Central memory CD8-positive, alpha-beta T cell (primary cell): Measurements from ENCODE around the gene NTRK3.

Source experiments
- ATAC-seq: fragments of 150-1000 bp; cut with Tn5 transposase; replicated peaks from 2 replicates; pipeline ENCODE4 v1.10.0; 2022; ENCODE audit warnings: mild to moderate bottlenecking, moderate FRiP score, moderate number of reproducible peaks; ENCODE audit not compliant: poor library complexity, severe bottlenecking; ENCODE audit errors: extremely low read depth
- DNase-seq, 2 donors: peaks; one replicate each; pipeline ENCODE4 v3.0.0; 2021; ENCODE audit warnings: low spot score in 2 of 2
- H3K27ac Mint-ChIP-seq: one replicate; pipeline ENCODE4 v1.8.0; 2022; ENCODE audit warnings: low read depth, mild to moderate bottlenecking, moderate library complexity, mixed read lengths
- H3K27me3 Mint-ChIP-seq: one replicate; pipeline ENCODE4 v1.8.0; 2022; ENCODE audit warnings: mixed read lengths
- H3K36me3 Mint-ChIP-seq: one replicate; pipeline ENCODE4 v1.8.0; 2022; ENCODE audit warnings: mild to moderate bottlenecking, moderate library complexity, mixed read lengths; ENCODE audit not compliant: insufficient read depth
- H3K4me1 Mint-ChIP-seq: one replicate; pipeline ENCODE4 v1.8.0; 2022; ENCODE audit warnings: mixed read lengths
- H3K4me3 Mint-ChIP-seq: one replicate; pipeline ENCODE4 v1.8.0; 2022; ENCODE audit warnings: mild to moderate bottlenecking, moderate library complexity, mixed read lengths
- H3K9me3 Mint-ChIP-seq: one replicate; pipeline ENCODE4 v1.8.0; 2022; ENCODE audit warnings: mixed read lengths

The NTRK3 gene

DNA sequence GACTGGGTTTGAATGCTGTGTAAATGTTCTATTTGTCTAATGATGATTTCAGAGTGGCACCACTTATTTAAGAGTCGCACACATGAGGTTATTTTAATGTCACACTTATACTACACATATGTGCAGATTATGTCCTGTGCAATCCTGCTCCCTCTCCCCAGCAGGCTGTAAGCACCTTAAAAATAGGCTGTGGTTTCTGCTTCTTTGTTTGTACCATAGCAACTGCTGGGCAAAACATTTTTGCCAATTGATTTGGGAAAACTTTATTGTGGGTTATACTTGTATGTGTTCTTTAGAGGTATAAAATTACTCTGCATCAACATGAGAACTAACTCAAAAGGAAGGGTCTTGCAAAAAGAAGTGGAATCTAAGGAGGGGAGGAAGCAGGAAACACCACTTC is 318.5 kb downstream of the NTRK3 start:
- no peaks in the 10 kb centered on the region for H3K4me1 Mint-ChIP-seq
- no peaks in the 10 kb centered on the region for H3K9me3 Mint-ChIP-seq
- H3K27ac Mint-ChIP-seq = no peak overlapping the region
- ATAC-seq (no peak), DNase-seq (no peak)
- H3K36me3 Mint-ChIP-seq = peaks cover 2% of the 10 kb centered on the region
- H3K27me3 Mint-ChIP-seq = peaks cover 9% of the 10 kb centered on the region
- H3K4me3 Mint-ChIP-seq = no peak overlapping the region

DNA sequence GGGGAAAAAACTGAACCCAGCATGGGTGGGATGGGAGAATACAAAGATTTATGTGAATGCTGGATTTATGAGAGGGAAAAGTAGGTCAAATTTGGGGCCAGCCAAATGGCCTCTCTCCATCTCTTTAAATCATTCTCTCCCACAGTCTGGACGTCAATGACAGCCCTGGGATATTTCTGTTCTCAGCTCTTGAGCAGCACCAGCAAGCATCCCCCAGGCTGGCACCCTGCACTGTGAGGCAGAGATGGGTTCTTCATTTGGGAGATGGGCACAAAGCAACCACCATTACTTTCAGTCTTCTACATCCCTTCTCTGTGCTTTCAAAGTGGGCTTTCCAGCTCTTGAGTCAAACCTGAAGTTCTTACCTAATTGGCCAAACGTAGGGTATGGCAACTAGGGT is 321.0 kb downstream of the NTRK3 start:
- no peak overlapping the region for H3K27ac Mint-ChIP-seq
- H3K4me3 Mint-ChIP-seq = no peak overlapping the region
- no peak for ATAC-seq
- no peaks in the 10 kb centered on the region for H3K27me3 Mint-ChIP-seq
- no peaks in the 10 kb centered on the region for H3K9me3 Mint-ChIP-seq
- DNase-seq = no peak
- H3K36me3 Mint-ChIP-seq = peaks cover 2% of the 10 kb centered on the region
- H3K4me1 Mint-ChIP-seq = no peaks in the 10 kb centered on the region

DNA sequence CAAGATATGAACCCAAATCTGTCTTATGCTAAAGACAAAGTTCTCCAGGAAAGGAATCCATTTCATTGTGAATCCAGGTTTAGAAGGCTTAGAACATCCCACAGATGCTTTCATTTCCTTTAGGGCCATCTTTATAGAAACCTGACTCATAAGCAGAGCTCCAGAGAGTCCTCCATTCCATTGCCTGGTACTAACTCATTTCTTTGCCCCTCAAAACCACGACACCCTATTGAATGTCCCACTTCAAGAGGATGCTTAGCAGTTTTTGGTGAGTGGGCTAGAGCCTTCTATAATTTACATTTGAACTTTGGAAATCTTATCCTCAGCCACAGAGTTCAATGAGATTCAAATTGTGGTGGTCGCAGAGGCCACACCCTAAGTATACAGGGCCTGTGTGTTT is 325.0 kb downstream of the NTRK3 start:
- Mint-ChIP-seq H3K4me1 (no peaks in the 10 kb centered on the region), H3K36me3 (no peaks in the 10 kb centered on the region), H3K9me3 (no peaks in the 10 kb centered on the region), H3K27me3 (no peaks in the 10 kb centered on the region), H3K27ac (no peak overlapping the region), H3K4me3 (no peak overlapping the region)
- DNase-seq = no peak
- ATAC-seq = no peak

DNA sequence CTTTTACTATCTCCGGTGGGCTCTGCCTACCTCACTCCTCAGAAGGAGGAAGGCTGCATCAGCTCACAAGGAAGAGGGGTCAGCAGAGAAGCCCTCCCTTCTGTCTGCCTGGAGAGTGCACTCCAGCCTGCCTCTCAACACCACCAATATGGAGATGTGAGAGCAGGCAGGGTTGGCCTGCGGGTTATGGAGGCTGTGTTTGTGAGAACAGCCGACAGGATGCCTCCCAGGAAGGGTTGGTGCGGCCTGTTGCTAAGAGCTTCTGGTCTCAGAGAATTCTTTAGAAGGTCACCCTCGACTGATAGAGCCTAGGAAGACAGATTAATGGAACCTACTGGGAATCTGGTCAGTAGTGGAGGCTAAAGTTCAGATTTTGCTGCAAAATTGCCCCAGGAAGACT is 326.1 kb downstream of the NTRK3 start:
- H3K27ac Mint-ChIP-seq = no peak overlapping the region
- ATAC-seq (no peak), DNase-seq (no peak)
- H3K27me3 Mint-ChIP-seq = no peaks in the 10 kb centered on the region
- H3K9me3 Mint-ChIP-seq = no peaks in the 10 kb centered on the region
- H3K36me3 Mint-ChIP-seq = no peaks in the 10 kb centered on the region
- H3K4me3 Mint-ChIP-seq = no peak overlapping the region
- no peaks in the 10 kb centered on the region for H3K4me1 Mint-ChIP-seq

DNA sequence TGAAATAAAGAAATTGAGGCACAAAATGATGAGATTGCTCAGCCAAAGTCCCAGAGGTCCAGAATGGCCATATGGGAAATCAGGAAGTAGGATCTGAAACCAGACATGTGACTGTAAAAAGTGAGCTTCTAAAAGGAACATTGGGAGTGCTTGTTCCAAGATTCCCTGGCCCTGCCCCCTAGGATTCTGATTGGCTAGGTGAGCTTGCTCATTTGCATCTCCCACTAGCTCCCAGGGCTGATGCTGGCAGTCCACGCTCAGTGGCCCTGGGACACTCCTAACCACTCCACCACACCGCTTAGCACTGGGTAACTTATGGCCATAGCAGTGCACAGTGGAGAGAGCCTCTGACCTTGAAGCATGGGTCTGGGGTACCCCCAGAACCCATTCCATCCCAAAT is 326.7 kb downstream of the NTRK3 start:
- Mint-ChIP-seq H3K27ac (no peak overlapping the region), H3K27me3 (no peaks in the 10 kb centered on the region), H3K36me3 (no peaks in the 10 kb centered on the region), H3K4me3 (no peak overlapping the region), H3K4me1 (no peaks in the 10 kb centered on the region), H3K9me3 (no peaks in the 10 kb centered on the region)
- DNase-seq (no peak), ATAC-seq (no peak)

DNA sequence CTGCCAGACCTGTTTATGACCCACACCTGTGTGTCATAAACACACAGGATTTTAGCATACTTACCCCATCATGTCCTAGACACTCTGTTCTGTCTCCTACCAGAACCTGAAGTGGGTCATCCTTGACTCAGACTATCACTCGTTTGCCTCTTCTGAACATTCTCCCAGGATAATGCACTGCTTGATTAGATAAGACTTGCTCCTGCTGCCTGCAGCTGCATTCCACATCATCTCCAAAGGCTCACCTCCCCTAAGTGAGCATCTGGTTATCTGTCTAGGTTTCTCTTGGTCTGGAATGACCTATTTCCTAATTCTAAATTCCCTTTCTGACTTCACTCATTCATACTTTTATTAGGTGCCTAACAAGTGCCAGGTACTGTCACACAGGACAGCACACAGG is 332.1 kb downstream of the NTRK3 start:
- Mint-ChIP-seq H3K36me3 (no peaks in the 10 kb centered on the region), H3K9me3 (peaks cover 5% of the 10 kb centered on the region), H3K27me3 (no peaks in the 10 kb centered on the region), H3K4me1 (no peaks in the 10 kb centered on the region), H3K4me3 (no peak overlapping the region), H3K27ac (no peak overlapping the region)
- DNase-seq = no peak
- no peak for ATAC-seq

DNA sequence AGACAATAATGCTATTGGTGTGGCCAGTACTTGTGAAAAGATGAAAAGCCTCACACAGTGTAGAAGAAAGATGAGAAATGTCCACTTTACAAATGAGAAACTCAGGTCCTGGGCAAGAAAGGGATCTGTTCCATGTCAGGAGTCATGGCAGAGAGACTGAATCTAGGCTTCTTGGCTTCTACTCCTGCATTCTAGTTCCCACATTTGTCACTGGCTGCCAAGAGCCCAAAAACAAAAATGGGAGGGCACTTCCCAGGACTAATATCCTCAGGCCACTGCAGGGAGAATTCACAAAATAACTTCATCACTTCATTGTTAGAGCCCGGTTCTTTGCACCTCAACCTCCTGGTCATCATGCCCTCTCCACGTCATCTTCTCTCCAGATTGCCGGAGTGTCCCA is 337.5 kb downstream of the NTRK3 start:
- no peak overlapping the region for H3K4me3 Mint-ChIP-seq
- DNase-seq (no peak), ATAC-seq (no peak)
- no peaks in the 10 kb centered on the region for H3K36me3 Mint-ChIP-seq
- H3K9me3 Mint-ChIP-seq = peaks cover 11% of the 10 kb centered on the region
- H3K4me1 Mint-ChIP-seq = no peaks in the 10 kb centered on the region
- H3K27ac Mint-ChIP-seq = no peak overlapping the region
- H3K27me3 Mint-ChIP-seq = no peaks in the 10 kb centered on the region

DNA sequence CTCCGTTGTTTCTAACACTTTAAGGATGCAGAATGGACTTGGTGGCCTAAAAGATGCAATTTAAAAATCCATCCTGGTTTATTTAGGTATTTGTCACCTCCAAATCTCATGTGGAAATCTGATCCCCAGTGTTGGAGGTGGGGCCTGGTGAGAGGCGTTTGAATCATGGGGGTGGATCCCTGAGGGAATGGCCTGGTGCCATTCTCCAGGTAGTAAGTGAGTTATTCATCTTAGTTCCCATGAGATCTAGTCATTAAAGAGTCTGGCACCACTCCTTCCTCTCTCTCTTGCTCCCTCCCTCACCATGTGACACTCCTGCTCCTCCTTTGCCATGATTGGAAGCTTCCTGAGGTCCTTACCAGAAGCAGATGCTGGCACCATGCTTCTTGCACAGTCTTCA is 339.1 kb downstream of the NTRK3 start:
- no peaks in the 10 kb centered on the region for H3K4me1 Mint-ChIP-seq
- no peaks in the 10 kb centered on the region for H3K36me3 Mint-ChIP-seq
- H3K9me3 Mint-ChIP-seq = peaks cover 11% of the 10 kb centered on the region
- no peak overlapping the region for H3K27ac Mint-ChIP-seq
- H3K4me3 Mint-ChIP-seq = no peak overlapping the region
- no peaks in the 10 kb centered on the region for H3K27me3 Mint-ChIP-seq
- DNase-seq (no peak), ATAC-seq (no peak)

DNA sequence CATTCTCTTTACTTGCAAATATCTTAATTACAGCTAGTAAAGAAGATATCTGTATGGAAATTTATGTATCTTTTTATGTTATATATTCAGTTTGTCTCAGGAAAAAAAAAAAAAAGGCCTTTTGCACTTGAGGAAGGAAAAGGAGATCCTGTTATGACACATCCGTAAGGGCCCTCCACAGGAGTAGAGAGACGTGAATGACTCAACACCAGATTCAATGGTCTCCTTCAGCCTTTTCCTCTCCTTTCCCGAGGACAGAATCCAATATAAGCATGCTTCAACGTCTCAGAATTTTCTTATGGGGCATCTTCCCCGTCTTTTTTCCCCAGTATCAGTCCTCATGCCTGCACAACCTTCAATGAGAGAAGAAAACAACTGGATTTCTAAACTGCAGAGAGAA is 340.3 kb downstream of the NTRK3 start:
- DNase-seq = no peak
- no peak for ATAC-seq
- peaks cover 10% of the 10 kb centered on the region for H3K9me3 Mint-ChIP-seq

DNA sequence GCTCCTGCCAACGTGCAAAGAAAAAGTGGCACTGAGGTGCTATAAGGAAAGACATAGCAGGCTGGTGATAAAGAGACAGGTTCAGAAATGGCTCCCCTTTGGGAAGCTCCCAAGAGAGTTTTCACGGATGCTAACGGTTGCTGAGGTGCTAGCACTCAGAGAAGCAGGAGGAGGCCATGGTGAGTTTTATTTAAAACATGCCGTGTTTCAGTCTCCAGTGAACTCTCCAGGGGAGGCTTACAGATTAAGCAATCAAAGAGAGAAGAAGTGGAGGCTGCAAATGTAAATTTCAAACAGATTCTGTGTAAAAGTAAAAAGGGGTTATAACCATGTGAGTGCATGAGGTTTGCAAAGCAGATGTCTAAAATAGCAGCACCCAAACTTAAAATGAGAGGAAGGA is 346.2 kb downstream of the NTRK3 start:
- Mint-ChIP-seq H3K9me3 (peaks cover 9% of the 10 kb centered on the region), H3K27me3 (no peaks in the 10 kb centered on the region), H3K36me3 (peaks cover 3% of the 10 kb centered on the region), H3K27ac (no peak overlapping the region), H3K4me3 (no peak overlapping the region), H3K4me1 (no peaks in the 10 kb centered on the region)
- no peak for DNase-seq
- no peak for ATAC-seq

More for the DNA sequence above, 340.3 kb downstream of the NTRK3 start:
- Mint-ChIP-seq H3K27ac (no peak overlapping the region), H3K4me1 (no peaks in the 10 kb centered on the region), H3K36me3 (peaks cover 2% of the 10 kb centered on the region), H3K27me3 (no peaks in the 10 kb centered on the region), H3K4me3 (no peak overlapping the region)

DNA sequence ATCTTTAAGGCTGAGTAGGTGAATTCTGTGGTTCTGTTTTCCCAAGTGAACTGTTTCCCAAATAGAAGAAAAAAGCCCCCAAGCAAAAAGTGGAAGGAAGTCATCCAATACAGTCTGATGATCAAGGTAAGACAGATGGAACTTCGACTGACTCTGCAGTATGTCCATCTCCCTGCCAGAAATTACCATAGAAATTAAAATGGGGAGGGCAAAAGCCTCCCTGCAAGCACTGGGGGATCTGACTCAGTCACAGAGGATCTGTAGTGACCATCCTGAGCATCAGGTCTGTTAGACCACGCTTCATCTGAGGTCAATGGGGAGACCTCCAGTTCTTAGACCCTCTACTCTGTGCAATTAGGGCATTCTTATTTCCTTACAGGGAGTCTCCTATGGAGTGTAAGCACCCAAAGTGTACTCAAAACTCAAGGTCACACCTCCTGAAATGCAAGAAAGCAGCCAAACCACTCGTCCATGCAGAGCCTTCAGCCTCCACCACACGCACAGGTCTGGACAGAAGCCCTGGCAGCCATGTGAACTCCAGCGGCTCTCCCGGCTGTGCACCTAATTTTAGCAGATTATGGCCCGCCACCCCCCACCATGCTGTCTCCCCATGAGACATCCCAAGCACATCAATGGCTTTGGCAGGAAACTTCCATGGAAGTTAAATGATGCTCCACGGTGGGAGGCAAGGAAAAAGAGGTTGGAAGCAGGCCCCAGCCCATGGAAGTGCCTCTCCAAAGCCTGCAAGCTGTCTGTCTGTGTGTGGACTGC is 348.7 kb downstream of the NTRK3 start:
- DNase-seq = no peak
- Mint-ChIP-seq H3K4me1 (no peaks in the 10 kb centered on the region), H3K36me3 (peaks cover 4% of the 10 kb centered on the region), H3K4me3 (no peak overlapping the region), H3K27ac (no peak overlapping the region), H3K27me3 (no peaks in the 10 kb centered on the region), H3K9me3 (peaks cover 9% of the 10 kb centered on the region)
- no peak for ATAC-seq

DNA sequence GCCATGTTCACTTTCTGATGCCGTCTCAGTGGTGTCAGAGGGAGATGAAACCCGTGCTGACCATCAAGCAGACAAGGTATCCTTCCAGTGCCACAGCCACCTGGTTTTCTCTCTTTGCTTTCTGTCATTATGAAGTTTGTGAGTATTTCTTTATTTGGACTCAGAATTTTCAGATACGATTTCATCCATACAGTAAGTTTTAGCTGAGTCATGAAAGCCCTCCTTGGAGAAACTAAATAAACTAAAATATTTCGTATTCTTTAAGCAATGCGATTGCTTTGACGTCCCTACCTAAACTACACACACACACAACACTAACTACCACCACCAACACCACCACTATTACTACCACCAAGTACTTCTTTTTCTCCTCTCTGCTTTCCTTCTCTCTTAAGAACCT is 350.1 kb downstream of the NTRK3 start:
- ATAC-seq (no peak), DNase-seq (no peak)
- Mint-ChIP-seq H3K27ac (no peak overlapping the region), H3K27me3 (no peaks in the 10 kb centered on the region), H3K36me3 (peaks cover 3% of the 10 kb centered on the region), H3K4me1 (no peaks in the 10 kb centered on the region), H3K9me3 (peaks cover 9% of the 10 kb centered on the region), H3K4me3 (no peak overlapping the region)

DNA sequence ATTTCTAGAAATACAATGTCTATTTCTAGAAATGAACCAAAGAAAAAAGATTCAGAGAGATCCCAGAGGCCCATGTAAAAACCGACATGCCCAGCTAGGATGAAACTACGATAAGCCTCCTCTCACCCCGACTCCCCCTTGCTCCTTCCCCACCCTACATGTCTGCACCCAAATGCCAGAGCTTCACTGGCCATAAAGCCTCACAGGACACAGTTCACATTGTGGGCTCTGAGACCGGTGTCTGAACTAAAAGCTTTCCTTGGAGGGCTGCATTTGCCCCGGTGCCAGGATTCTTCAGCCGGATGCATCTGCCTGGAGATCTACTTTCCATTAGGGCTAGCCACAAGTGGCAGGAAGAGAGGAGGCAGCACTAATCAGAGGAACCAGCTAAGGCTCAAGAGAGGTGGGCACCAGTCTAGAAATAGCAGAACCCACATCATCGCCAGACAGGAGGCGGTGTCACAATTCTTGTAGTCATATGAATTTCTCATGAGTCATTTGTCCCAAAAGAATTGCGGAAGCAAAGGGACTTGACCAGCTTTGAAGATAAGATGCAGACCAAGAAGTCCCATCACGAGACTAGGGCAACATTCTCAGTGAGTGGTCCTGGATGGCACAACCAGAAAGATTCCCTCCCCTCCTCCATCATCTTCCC is 353.6 kb downstream of the NTRK3 start:
- no peak for DNase-seq
- ATAC-seq = no peak
- Mint-ChIP-seq H3K9me3 (no peaks in the 10 kb centered on the region), H3K4me3 (no peak overlapping the region), H3K36me3 (peaks cover 2% of the 10 kb centered on the region), H3K27me3 (no peaks in the 10 kb centered on the region), H3K27ac (no peak overlapping the region), H3K4me1 (no peaks in the 10 kb centered on the region)
